ENCODE measurements around the gene ZFPM1.

The ZFPM1 gene

DNA sequence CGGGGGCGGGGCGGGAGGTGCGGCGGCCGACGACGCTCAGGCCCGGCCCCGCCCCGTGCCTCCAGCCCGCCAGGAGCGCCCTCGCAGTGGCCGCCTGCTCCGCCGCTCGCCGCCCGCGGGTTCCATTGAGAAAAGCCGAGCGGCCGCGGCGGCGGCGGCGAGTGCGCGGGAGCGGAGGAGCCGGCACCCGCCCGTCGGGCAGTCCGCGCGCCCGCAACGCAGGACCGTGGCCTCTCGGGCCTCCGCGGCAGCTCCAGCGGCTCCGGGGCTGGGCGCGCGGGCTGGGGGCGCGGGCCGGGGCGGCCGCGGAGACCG, at the start of gene ZFPM1:
Gene ZFPM1 (plus strand): TSS at position 64 of the 315 bp plus-strand sequence. CDS start 359 bp downstream, outside the sequence.
- DNase-seq (ENCODE audit: low read depth), result no peak
- peak within 1 kb of the TSS; percentile 66 for H3K4me3 ChIP-seq (ENCODE audit: low read depth, low read length)
- TF ChIP-seq, protein P1, sequence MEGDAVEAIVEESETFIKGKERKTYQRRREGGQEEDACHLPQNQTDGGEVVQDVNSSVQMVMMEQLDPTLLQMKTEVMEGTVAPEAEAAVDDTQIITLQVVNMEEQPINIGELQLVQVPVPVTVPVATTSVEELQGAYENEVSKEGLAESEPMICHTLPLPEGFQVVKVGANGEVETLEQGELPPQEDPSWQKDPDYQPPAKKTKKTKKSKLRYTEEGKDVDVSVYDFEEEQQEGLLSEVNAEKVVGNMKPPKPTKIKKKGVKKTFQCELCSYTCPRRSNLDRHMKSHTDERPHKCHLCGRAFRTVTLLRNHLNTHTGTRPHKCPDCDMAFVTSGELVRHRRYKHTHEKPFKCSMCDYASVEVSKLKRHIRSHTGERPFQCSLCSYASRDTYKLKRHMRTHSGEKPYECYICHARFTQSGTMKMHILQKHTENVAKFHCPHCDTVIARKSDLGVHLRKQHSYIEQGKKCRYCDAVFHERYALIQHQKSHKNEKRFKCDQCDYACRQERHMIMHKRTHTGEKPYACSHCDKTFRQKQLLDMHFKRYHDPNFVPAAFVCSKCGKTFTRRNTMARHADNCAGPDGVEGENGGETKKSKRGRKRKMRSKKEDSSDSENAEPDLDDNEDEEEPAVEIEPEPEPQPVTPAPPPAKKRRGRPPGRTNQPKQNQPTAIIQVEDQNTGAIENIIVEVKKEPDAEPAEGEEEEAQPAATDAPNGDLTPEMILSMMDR (IDR thresholded peaks at IDR 0.05; ENCODE audit: control insufficient read depth, extremely low read depth, insufficient read depth), result no peak

DNA sequence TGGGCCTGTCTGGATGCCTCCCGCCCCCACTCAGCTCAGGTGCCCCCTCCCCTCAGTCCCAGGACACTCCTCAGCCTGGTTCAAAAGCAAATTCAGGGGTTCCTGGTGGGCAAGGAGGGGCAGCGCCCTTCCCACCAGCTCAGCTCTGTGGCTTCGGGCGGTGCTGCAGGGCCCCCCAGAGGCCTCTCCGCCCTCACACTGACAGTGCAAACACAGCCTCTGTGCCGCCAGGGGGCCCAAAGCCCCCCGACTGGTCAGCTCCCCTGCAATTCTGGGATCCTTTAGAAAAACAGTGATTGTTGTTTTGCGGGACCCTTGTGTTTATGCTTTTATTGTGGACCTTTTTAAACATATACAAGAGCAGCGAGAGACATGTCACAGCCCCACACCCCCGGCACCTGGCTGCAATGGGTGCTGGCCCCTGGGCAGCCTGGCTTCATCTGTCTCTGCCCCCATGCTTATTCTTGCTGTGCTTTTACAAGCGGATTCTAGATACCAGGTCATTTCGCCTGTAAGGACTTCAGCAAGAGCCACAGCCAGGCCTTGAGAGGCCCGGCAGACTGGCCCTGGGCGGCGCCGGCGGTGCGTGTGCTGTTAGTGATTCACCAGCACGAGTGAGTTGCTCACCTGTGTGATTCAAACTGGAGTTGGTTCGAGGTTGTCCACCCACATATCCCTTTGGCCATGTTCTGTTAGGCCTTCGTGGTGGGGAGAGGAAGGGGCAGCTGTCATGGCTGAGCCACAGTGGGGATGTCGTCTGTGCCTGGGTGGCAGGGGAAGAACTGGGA, 49.1 kb upstream of the ZFPM1 start:
- TF ChIP-seq, protein P1 (IDR thresholded peaks at IDR 0.05; ENCODE audit: control insufficient read depth, extremely low read depth, insufficient read depth), result no peak
- no peak overlapping the region for H3K4me3 ChIP-seq (ENCODE audit: low read depth, low read length)
- no peak for DNase-seq (ENCODE audit: low read depth)

DNA sequence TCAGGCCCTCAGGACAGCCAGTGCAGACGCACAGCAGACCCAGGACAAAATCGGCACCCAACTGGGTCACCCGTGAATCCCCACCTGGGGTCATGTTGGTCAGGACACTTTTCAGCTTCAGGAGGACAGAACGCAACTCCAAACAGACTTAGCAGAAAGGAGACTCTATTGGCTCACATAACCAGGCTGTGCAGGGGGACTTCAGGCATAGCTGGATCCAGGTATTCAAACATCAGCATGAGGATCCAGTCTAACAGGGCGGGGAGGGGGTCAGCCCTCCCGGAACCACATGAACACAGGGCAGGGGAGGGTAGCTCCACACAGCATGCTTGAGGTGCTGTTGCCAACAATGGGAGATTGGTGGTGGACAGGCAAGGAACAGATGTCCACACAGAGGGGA, 48.3 kb upstream of the ZFPM1 start:
- TF ChIP-seq, protein P1 (IDR thresholded peaks at IDR 0.05; ENCODE audit: control insufficient read depth, extremely low read depth, insufficient read depth), result no peak

DNA sequence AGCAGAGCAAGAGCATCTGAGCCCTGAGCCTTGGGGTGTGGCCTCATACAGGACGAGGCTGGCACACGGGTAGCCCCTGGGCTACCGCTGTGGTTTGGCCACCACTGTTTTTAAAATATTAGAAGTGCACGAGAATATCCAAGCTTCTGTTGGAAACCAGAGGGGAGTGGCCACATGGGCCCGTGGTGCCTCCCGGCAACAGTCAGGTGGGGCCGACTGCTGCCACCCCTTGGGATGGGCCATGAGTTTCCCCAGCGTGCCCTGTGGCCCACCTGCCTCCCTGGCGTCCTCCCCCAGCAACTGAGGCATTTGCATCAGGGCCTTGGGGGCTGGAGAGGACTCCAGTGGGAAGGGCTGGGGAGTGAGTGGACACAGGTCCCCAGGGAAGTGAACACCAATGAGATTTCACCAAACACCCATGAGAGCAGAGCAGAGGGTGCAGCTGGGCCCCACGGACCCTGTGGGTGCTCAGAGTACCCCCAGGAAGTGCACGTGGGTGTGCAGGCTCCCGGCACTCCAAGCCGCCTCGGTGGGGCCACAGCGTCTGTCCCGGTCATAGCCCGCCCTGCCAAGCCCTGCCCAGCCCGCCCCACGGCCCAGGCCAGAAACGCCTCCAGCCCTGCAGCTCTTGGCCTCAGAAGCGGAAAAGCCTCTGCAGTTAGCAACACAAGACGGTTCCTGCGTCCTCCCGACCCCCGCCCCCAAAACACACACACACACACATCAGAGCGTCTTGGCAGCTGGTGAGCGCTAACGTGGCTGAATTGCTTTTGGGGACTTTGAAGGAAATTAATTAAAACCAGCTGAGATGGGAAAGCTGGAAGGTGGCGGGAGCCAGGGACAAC, 47.6 kb upstream of the ZFPM1 start:
- TF ChIP-seq, protein P1 (IDR thresholded peaks at IDR 0.05; ENCODE audit: control insufficient read depth, extremely low read depth, insufficient read depth), result no peak
- DNase-seq (ENCODE audit: low read depth), result no peak
- H3K4me3 ChIP-seq (ENCODE audit: low read depth, low read length), result no peak overlapping the region

More for the DNA sequence above, 48.3 kb upstream of the ZFPM1 start:
- no peak for DNase-seq (ENCODE audit: low read depth)
- H3K4me3 ChIP-seq (ENCODE audit: low read depth, low read length), result no peak overlapping the region

DNA sequence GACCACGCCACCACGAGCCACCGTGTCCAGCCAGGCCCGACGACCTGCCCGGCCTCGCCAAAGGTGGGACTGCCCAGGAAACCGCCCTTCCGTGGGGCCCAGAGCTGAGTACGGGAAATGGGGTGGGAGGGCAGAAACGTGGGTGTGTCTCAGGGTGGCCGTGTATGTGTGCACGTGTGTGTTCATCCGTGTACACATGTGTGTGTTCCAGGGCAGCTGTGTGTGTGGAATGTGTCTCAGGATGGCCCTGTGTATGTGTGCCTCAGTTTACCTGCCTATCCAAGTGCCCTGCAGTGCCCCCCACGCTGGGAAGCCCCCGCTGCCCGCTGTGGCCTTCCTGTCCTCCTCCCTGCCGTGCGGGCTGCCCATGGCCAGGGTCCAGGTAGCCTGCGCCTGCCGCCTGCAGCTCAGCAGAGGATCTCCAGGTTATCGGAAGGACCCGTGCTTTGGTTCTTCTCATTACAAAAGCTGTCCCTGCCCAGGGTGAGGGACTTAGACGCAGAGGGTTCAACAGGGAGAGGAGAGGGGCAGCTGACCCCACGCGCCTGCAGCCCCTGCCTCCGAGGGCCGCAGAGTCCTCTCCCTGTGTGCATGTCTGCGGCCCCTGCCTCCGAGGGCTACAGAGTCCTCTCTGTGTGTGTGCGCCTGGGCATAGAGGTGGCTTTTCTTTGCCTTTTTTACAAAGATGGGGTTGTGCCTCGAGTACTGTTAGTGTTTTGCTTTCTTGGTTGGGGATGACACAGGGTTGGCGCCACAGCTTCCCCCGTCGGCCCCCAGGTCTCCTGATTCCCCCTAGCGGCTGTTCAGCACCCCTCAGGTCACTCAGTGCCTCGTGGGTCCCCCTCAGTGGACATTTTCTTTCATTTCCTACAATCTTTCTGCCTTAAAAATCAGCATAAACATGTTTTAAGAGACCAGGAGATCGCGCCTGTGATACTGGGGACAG, 46.7 kb upstream of the ZFPM1 start:
- TF ChIP-seq, protein P1 (IDR thresholded peaks at IDR 0.05; ENCODE audit: control insufficient read depth, extremely low read depth, insufficient read depth), result 0 out of 2 replicates have a peak, but pooled peaks have one; percentile 18
- no peak overlapping the region for H3K4me3 ChIP-seq (ENCODE audit: low read depth, low read length)
- no peak for DNase-seq (ENCODE audit: low read depth)

DNA sequence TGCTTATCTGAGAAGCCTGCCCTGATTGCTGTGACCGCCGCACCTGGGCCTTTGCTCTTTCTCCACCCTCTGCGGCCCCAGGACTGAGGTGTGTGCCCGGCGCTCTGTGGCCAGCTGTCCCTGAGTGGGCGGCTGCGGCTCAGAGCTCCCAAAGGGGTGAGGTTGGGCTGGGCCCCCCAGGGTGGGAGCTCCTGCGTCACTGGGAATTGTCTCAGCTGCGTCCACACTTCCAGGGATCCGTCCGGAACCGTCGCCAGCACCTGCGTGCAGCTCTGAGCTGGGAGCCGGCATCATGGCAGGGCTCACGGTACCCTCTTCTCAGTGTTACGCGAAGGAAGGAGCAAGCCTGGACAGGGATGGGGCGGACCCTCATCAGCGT, 46.0 kb upstream of the ZFPM1 start:
- TF ChIP-seq, protein P1 (IDR thresholded peaks at IDR 0.05; ENCODE audit: control insufficient read depth, extremely low read depth, insufficient read depth), result no peak
- no peak overlapping the region for H3K4me3 ChIP-seq (ENCODE audit: low read depth, low read length)
- no peak for DNase-seq (ENCODE audit: low read depth)

All from LNCaP clone FGC (cell line).